ENCODE measurements around the gene C20orf141. TPM values are rescaled to one million over a fixed set of nuclear protein-coding genes. Genes with fewer than 3 reads are reported as not detected.
"Not testable (repeated sequence)": the region's sequence is repeated elsewhere in the genome, so short reads cannot be mapped to it uniquely, and the experiment has no call there.

The C20orf141 gene
- total RNA-seq, 2 donors from 2014 or later, result 4.4 TPM; not detected in 1

- Histone ChIP-seq H3K4me3 (no peak overlapping the region), H3K27me3 (replicated peaks; ENCODE audit: insufficient read depth) (no peaks in the 10 kb centered on the region), H3K27ac (no peak overlapping the region), H3K9me3 (no peaks in the 10 kb centered on the region), H3K36me3 (no peaks in the 10 kb centered on the region), H3K4me1 (replicated peaks) (no peaks in the 10 kb centered on the region)
- DNase-seq (ENCODE audit: low spot score), result no peak
- intact Hi-C loops (cut with DNase I), result no loop called here
- 21% methylated on average over 49 of the region's 49 CpGs for WGBS
- TF ChIP-seq POLR2AphosphoS5 (IDR thresholded peaks at IDR 0.05), result no peak
- no peak for TF ChIP-seq CTCF (IDR thresholded peaks at IDR 0.05)
- no peak for TF ChIP-seq POLR2A (IDR thresholded peaks at IDR 0.05)
Measured at GRCh38 chr20:2804852-2805688, 9.7 kb upstream of the C20orf141 start.

- Histone ChIP-seq H3K9me3 (no peaks in the 10 kb centered on the region), H3K4me3 (no peak overlapping the region), H3K36me3 (no peaks in the 10 kb centered on the region), H3K4me1 (replicated peaks) (no peaks in the 10 kb centered on the region), H3K27me3 (replicated peaks; ENCODE audit: insufficient read depth) (no peaks in the 10 kb centered on the region), H3K27ac (no peak overlapping the region)
- WGBS, result 44% methylated on average over 22 of the region's 22 CpGs
- intact Hi-C loops (cut with DNase I), result no loop called here
- no peak for DNase-seq (ENCODE audit: low spot score)
- TF ChIP-seq POLR2A (IDR thresholded peaks at IDR 0.05) (no peak), POLR2AphosphoS5 (IDR thresholded peaks at IDR 0.05) (no peak), CTCF (IDR thresholded peaks at IDR 0.05) (no peak)
Measured at GRCh38 chr20:2805689-2806350, 9.0 kb upstream of the C20orf141 start.

- H3K36me3 ChIP-seq, result no peaks in the 10 kb centered on the region
- no peak overlapping the region for H3K27ac ChIP-seq
- H3K27me3 ChIP-seq (replicated peaks; ENCODE audit: insufficient read depth), result no peaks in the 10 kb centered on the region
- WGBS, result 48% methylated on average over 4 of the region's 4 CpGs
- H3K4me1 ChIP-seq (replicated peaks), result no peaks in the 10 kb centered on the region
- no peak for TF ChIP-seq POLR2A (IDR thresholded peaks at IDR 0.05)
- no peak for TF ChIP-seq CTCF (IDR thresholded peaks at IDR 0.05)
- no peak for TF ChIP-seq POLR2AphosphoS5 (IDR thresholded peaks at IDR 0.05)
- intact Hi-C loops (cut with DNase I), result no loop called here
- no peak for DNase-seq (ENCODE audit: low spot score)
- no peaks in the 10 kb centered on the region for H3K9me3 ChIP-seq
- H3K4me3 ChIP-seq, result no peak overlapping the region
Measured at GRCh38 chr20:2806351-2806701, 8.5 kb upstream of the C20orf141 start.

- Histone ChIP-seq H3K4me1 (replicated peaks) (no peaks in the 10 kb centered on the region), H3K9me3 (no peaks in the 10 kb centered on the region), H3K27ac (no peak overlapping the region), H3K4me3 (no peak overlapping the region), H3K36me3 (no peaks in the 10 kb centered on the region), H3K27me3 (replicated peaks; ENCODE audit: insufficient read depth) (no peaks in the 10 kb centered on the region)
- no peak for TF ChIP-seq POLR2AphosphoS5 (IDR thresholded peaks at IDR 0.05)
- no peak for TF ChIP-seq CTCF (IDR thresholded peaks at IDR 0.05)
- no peak for TF ChIP-seq POLR2A (IDR thresholded peaks at IDR 0.05)
- DNase-seq (ENCODE audit: low spot score), result no peak
- intact Hi-C loops (cut with DNase I), result no loop called here
- 89% methylated on average over 4 of the region's 4 CpGs for WGBS
Measured at GRCh38 chr20:2807019-2807418, 7.8 kb upstream of the C20orf141 start.

GRCh38 chr20:2807929-2808328, 6.9 kb upstream of the C20orf141 start:
- WGBS, result 90% methylated on average over 9 of the region's 9 CpGs
- intact Hi-C loops (cut with DNase I); H3K27ac ChIP-seq; H3K4me3 ChIP-seq; H3K9me3 ChIP-seq; H3K36me3 ChIP-seq; H3K27me3 ChIP-seq (replicated peaks; ENCODE audit: insufficient read depth); DNase-seq (ENCODE audit: low spot score); H3K4me1 ChIP-seq (replicated peaks): not testable (repeated sequence)
